Measurements from ENCODE around the gene INO80. TPM values are rescaled to one million over a fixed set of nuclear protein-coding genes. Genes with fewer than 3 reads are reported as not detected.

Gene INO80
- total and polyA plus RNA-seq, 2 donors (not counting 3 experiments of a cell fraction or from before 2014, with no cell fraction given) = 5.7 to 29.1 TPM

GRCh38 chr15:41125063-41125669, 9.1 kb upstream of the INO80 start:
- no TSS peak for BruUV-seq (replicated peaks)
- POLR2A ChIA-PET = no interaction called here

More at GRCh38 chr15:41125063-41125669, 9.1 kb upstream of the INO80 start:
- CTCF ChIA-PET = no interaction called here
- Histone ChIP-seq H3K4me3 (replicated peaks in 1 of 3; ENCODE audit: insufficient read depth in 1 of 3, low read depth in 1 of 3, low read length in 3 of 3) (no peak overlapping the region), H4K20me1 (replicated peaks; ENCODE audit: control insufficient read depth, extremely low read depth, insufficient read depth, low read length) (no peaks in the 10 kb centered on the region), H3K27ac (ENCODE audit: insufficient read depth, low read depth, low read length) (no peak overlapping the region), H3K4me2 (ENCODE audit: insufficient read depth, low read length) (no peak overlapping the region), H3K9me1 (replicated peaks; ENCODE audit: control insufficient read depth, extremely low read depth, insufficient read depth, low read length) (no peaks in the 10 kb centered on the region), H3K9ac (replicated peaks; ENCODE audit: extremely low read depth, insufficient read depth, low read length) (no peak overlapping the region), H3K27me3 (ENCODE audit: control insufficient read depth in 2 of 2, insufficient read depth in 2 of 2, low read length in 2 of 2) (peaks cover 3% of the 10 kb centered on the region in 2 experiments), H3K79me2 (ENCODE audit: control insufficient read depth, insufficient read depth, low read length) (no peaks in the 10 kb centered on the region), H3K36me3 (ENCODE audit: control insufficient read depth in 2 of 2, extremely low read depth in 1 of 2, insufficient read depth in 2 of 2, low read length in 2 of 2) (no peaks in the 10 kb centered on the region), H3K4me1 (ENCODE audit: control insufficient read depth, extremely low read depth, insufficient read depth, low read length) (no peaks in the 10 kb centered on the region), H2AFZ (ENCODE audit: low read depth, low read length) (no peak overlapping the region), H3K9me3 (replicated peaks; ENCODE audit: control insufficient read depth, insufficient read depth, low read length) (no peaks in the 10 kb centered on the region)
- dilution Hi-C loops (cut with MboI; ENCODE audit: extremely low pct_ligation_motif_present, low sequenced_read_pairs) = no loop called here
- DNase-seq (ENCODE audit: low read depth, low spot score) (no peak), FAIRE-seq (no peak)
- intact Hi-C loops (cut with micrococcal nuclease) = no loop called here
- TF ChIP-seq POLR2AphosphoS5 (IDR thresholded peaks at IDR 0.05; ENCODE audit: insufficient read depth, low read depth, low read length) (no peak), EZH2 (IDR thresholded peaks at IDR 0.05; ENCODE audit: borderline replicate concordance, low read depth, low read length, severe bottlenecking) (no peak), FOS (IDR thresholded peaks at IDR 0.05; ENCODE audit: borderline replicate concordance, insufficient read depth, low read length) (no peak), CTCF (IDR thresholded peaks at IDR 0.05; ENCODE audit: extremely low read depth in 1 of 2, insufficient read depth in 1 of 2, low read depth in 1 of 2, low read length in 2 of 2) (no peak), JUN (IDR thresholded peaks at IDR 0.05; ENCODE audit: borderline replicate concordance, insufficient read depth, insufficient read length, low read depth) (no peak), MAX (IDR thresholded peaks at IDR 0.05; ENCODE audit: insufficient read depth, insufficient read length) (no peak)

Measured in endothelial cell of umbilical vein (primary cell).